Activated CD4-positive, CD25-positive, alpha-beta regulatory T cell treated with anti-CD3 and anti-CD28 coated beads, Interleukin-2, amount 50 U/mL, for 72 hours (primary cell): ENCODE measurements around the gene SOX9.
"Not testable (repeated sequence)": the region's sequence is repeated elsewhere in the genome, so short reads cannot be mapped to it uniquely, and the experiment has no call there.

Experiments used
- DNase-seq: peaks from one replicate; pipeline ENCODE4 v3.0.0; 2021

Gene SOX9

GRCh38 chr17:72134608-72135394 is 14.0 kb downstream of the SOX9 start:
- DNase-seq, result no peak

GRCh38 chr17:72135546-72136325 is 14.9 kb downstream of the SOX9 start:
- no peak for DNase-seq

GRCh38 chr17:72136692-72137091 is 15.9 kb downstream of the SOX9 start:
- DNase-seq, result no peak

- DNase-seq, result no peak
Observed at GRCh38 chr17:72137161-72137560, 16.3 kb downstream of the SOX9 start.

- DNase-seq, result no peak
Observed at GRCh38 chr17:72139212-72139611, 18.4 kb downstream of the SOX9 start.

GRCh38 chr17:72141336-72141735 is 20.5 kb downstream of the SOX9 start:
- no peak for DNase-seq

GRCh38 chr17:72142097-72142496 is 21.3 kb downstream of the SOX9 start:
- DNase-seq, result not testable (repeated sequence)

GRCh38 chr17:72142614-72143013 is 21.8 kb downstream of the SOX9 start:
- no peak for DNase-seq

- no peak for DNase-seq
Observed at GRCh38 chr17:72143245-72143644, 22.4 kb downstream of the SOX9 start.

- DNase-seq, result no peak
Observed at GRCh38 chr17:72144101-72144500, 23.3 kb downstream of the SOX9 start.

GRCh38 chr17:72145562-72145961 is 24.7 kb downstream of the SOX9 start:
- no peak for DNase-seq

GRCh38 chr17:72145962-72146361 is 25.1 kb downstream of the SOX9 start:
- DNase-seq, result no peak

GRCh38 chr17:72146371-72146770 is 25.6 kb downstream of the SOX9 start:
- no peak for DNase-seq

- DNase-seq, result no peak
Observed at GRCh38 chr17:72150632-72151460, 30.0 kb downstream of the SOX9 start.

GRCh38 chr17:72151565-72152386 is 31.0 kb downstream of the SOX9 start:
- no peak for DNase-seq

- no peak for DNase-seq
Observed at GRCh38 chr17:72152387-72152929, 31.6 kb downstream of the SOX9 start.

- DNase-seq, result no peak
Observed at GRCh38 chr17:72158895-72159885, 38.4 kb downstream of the SOX9 start.

- DNase-seq, result no peak
Observed at GRCh38 chr17:72162569-72162968, 41.7 kb downstream of the SOX9 start.

GRCh38 chr17:72163474-72163873 is 42.7 kb downstream of the SOX9 start:
- DNase-seq, result no peak

GRCh38 chr17:72164158-72164739 is 43.4 kb downstream of the SOX9 start:
- DNase-seq, result no peak
